A549 (cell line): ENCODE measurements around the gene CD83.

Source experiments
- CEBPB ChIP-seq, 2 experiments: fragments of >200 bp in 1 of 2; sonication (Bioruptor Twin) in 1 of 2; formaldehyde crosslinking in 1 of 2; IDR thresholded peaks; 2 replicates each; pipeline ENCODE4 v1.6.1; 2012 to 2016
- EHMT2 ChIP-seq: fragments of 200-600 bp; sonication (generic); IDR thresholded peaks from 2 replicates; pipeline ENCODE4 v1.6.1; 2016; ENCODE audit warnings: antibody characterized with exemption, low read depth, mild to moderate bottlenecking, moderate library complexity
- ESRRA ChIP-seq: fragments of 150-350 bp; IDR thresholded peaks from 2 replicates; pipeline ENCODE4 v1.6.1; 2014; ENCODE audit warnings: mild to moderate bottlenecking, low read length, borderline replicate concordance
- HOXA7 ChIP-seq: fragments of 250-450 bp; sonication (Bioruptor Pico); IDR thresholded peaks from 2 replicates; pipeline ENCODE4 v1.5.0; 2020; ENCODE audit warnings: mild to moderate bottlenecking, moderate library complexity
- MAFK ChIP-seq: fragments of 450-650 bp; IDR thresholded peaks from 2 replicates; pipeline ENCODE4 v1.6.1; 2014; ENCODE audit not compliant: partially characterized antibody
- POLR2A ChIP-seq: IDR thresholded peaks from 2 replicates; pipeline ENCODE4 v1.6.1; 2012; ENCODE audit warnings: mild to moderate bottlenecking, low read length
- RARB ChIP-seq: fragments of 250-450 bp; sonication (Bioruptor Pico); IDR thresholded peaks from 2 replicates; pipeline ENCODE4 v1.8.0; 2021; ENCODE audit warnings: mild to moderate bottlenecking, moderate library complexity
- RCOR1 ChIP-seq: fragments of 150-350 bp; IDR thresholded peaks from 2 replicates; pipeline ENCODE4 v1.6.1; 2014; ENCODE audit warnings: antibody characterized with exemption, low read length, low read depth
- TP53 ChIP-seq: fragments of 250-450 bp; sonication (Bioruptor Pico); IDR thresholded peaks from 2 replicates; pipeline ENCODE4 v1.5.0; 2021; ENCODE audit warnings: mild to moderate bottlenecking, moderate library complexity
- USF2 ChIP-seq: fragments of 450-650 bp; IDR thresholded peaks from 2 replicates; pipeline ENCODE4 v1.6.1; 2014; ENCODE audit warnings: antibody characterized with exemption
- ZFP36 ChIP-seq: fragments of 450-650 bp; IDR thresholded peaks from 2 replicates; pipeline ENCODE4 v1.6.1; 2014; ENCODE audit warnings: borderline replicate concordance; ENCODE audit not compliant: partially characterized antibody
- TF ChIP-seq, protein P1 (sequence below): fragments of >200 bp; sonication (Bioruptor Twin); formaldehyde crosslinking; IDR thresholded peaks from 3 replicates; pipeline ENCODE4 v1.5.1; 2016
- TF ChIP-seq, protein P2 (sequence below): fragments of 200-600 bp; sonication (generic); IDR thresholded peaks from 2 replicates; pipeline ENCODE4 v1.6.1; 2016; ENCODE audit warnings: antibody characterized with exemption, mild to moderate bottlenecking, moderate library complexity

GRCh38 chr6:14119784-14120183, 2.2 kb downstream of the CD83 start:
- TF ChIP-seq CEBPB (IDR thresholded peaks at IDR 0.05): no peak
- TF ChIP-seq, protein P1, sequence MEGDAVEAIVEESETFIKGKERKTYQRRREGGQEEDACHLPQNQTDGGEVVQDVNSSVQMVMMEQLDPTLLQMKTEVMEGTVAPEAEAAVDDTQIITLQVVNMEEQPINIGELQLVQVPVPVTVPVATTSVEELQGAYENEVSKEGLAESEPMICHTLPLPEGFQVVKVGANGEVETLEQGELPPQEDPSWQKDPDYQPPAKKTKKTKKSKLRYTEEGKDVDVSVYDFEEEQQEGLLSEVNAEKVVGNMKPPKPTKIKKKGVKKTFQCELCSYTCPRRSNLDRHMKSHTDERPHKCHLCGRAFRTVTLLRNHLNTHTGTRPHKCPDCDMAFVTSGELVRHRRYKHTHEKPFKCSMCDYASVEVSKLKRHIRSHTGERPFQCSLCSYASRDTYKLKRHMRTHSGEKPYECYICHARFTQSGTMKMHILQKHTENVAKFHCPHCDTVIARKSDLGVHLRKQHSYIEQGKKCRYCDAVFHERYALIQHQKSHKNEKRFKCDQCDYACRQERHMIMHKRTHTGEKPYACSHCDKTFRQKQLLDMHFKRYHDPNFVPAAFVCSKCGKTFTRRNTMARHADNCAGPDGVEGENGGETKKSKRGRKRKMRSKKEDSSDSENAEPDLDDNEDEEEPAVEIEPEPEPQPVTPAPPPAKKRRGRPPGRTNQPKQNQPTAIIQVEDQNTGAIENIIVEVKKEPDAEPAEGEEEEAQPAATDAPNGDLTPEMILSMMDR: no peak
- TF ChIP-seq RARB: no peak
- TF ChIP-seq TP53: no peak
- no peak for TF ChIP-seq POLR2A
- TF ChIP-seq HOXA7: no peak
- no peak for TF ChIP-seq ZFP36
- TF ChIP-seq, protein P2, sequence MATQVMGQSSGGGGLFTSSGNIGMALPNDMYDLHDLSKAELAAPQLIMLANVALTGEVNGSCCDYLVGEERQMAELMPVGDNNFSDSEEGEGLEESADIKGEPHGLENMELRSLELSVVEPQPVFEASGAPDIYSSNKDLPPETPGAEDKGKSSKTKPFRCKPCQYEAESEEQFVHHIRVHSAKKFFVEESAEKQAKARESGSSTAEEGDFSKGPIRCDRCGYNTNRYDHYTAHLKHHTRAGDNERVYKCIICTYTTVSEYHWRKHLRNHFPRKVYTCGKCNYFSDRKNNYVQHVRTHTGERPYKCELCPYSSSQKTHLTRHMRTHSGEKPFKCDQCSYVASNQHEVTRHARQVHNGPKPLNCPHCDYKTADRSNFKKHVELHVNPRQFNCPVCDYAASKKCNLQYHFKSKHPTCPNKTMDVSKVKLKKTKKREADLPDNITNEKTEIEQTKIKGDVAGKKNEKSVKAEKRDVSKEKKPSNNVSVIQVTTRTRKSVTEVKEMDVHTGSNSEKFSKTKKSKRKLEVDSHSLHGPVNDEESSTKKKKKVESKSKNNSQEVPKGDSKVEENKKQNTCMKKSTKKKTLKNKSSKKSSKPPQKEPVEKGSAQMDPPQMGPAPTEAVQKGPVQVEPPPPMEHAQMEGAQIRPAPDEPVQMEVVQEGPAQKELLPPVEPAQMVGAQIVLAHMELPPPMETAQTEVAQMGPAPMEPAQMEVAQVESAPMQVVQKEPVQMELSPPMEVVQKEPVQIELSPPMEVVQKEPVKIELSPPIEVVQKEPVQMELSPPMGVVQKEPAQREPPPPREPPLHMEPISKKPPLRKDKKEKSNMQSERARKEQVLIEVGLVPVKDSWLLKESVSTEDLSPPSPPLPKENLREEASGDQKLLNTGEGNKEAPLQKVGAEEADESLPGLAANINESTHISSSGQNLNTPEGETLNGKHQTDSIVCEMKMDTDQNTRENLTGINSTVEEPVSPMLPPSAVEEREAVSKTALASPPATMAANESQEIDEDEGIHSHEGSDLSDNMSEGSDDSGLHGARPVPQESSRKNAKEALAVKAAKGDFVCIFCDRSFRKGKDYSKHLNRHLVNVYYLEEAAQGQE: no peak
- TF ChIP-seq EHMT2: no peak
- TF ChIP-seq MAFK: no peak
- no peak for TF ChIP-seq RCOR1
- TF ChIP-seq USF2: no peak
- TF ChIP-seq ESRRA: no peak
